Spleen (tissue), 7 donors: ENCODE data around the gene AKAP6.
"Not testable (repeated sequence)": the region's sequence is repeated elsewhere in the genome, so short reads cannot be mapped to it uniquely, and the experiment has no call there.

Experiments
- POLR2A ChIP-seq, 3 donors: fragments of 450-650 bp; IDR thresholded peaks; one replicate each; pipeline ENCODE4 v1.5.1; 2017; ENCODE audit warnings: antibody characterized with exemption in 3 of 3, mild to moderate bottlenecking in 1 of 3
- POLR2AphosphoS5 ChIP-seq, 3 donors: sonication (generic); formaldehyde crosslinking; IDR thresholded peaks; one replicate each; pipeline ENCODE4 v1.5.1; 2017; ENCODE audit warnings: antibody characterized with exemption in 3 of 3
- TF ChIP-seq, protein P1 (sequence below), 11 experiments: fragments of 200-600 bp in 7 of 11; fragments of 450-650 bp in 4 of 11; sonication (generic) in 4 of 11; IDR thresholded peaks in 8 of 11; conservative IDR thresholded peaks in 3 of 11; 1 replicate in 7 of 11; 2 replicates in 4 of 11; pipeline versions ENCODE4 v1.4.0 to v1.8.0; 2016 to 2021; ENCODE audit warnings: antibody characterized with exemption in 11 of 11, inconsistent platforms in 4 of 11, mild to moderate bottlenecking in 1 of 11
- donor health status: DM: no; HTN: no; CAD: no; lungs with moderate emphysema.
- donor health status: DM: no; HTN: no; CAD: no.
- donor health status: DM: no; HTN: no; CAD: no.

GRCh38 chr14:32387295-32387694 lies 58.2 kb downstream of the AKAP6 start:
- TF ChIP-seq, protein P1, sequence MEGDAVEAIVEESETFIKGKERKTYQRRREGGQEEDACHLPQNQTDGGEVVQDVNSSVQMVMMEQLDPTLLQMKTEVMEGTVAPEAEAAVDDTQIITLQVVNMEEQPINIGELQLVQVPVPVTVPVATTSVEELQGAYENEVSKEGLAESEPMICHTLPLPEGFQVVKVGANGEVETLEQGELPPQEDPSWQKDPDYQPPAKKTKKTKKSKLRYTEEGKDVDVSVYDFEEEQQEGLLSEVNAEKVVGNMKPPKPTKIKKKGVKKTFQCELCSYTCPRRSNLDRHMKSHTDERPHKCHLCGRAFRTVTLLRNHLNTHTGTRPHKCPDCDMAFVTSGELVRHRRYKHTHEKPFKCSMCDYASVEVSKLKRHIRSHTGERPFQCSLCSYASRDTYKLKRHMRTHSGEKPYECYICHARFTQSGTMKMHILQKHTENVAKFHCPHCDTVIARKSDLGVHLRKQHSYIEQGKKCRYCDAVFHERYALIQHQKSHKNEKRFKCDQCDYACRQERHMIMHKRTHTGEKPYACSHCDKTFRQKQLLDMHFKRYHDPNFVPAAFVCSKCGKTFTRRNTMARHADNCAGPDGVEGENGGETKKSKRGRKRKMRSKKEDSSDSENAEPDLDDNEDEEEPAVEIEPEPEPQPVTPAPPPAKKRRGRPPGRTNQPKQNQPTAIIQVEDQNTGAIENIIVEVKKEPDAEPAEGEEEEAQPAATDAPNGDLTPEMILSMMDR (IDR thresholded peaks at IDR 0.05 in 8 of 11, conservative IDR thresholded peaks at IDR 0.05 in 3 of 11), result not testable (repeated sequence)
- not testable (repeated sequence) for TF ChIP-seq POLR2A, POLR2AphosphoS5 (IDR thresholded peaks at IDR 0.05)
